Psoas muscle (tissue), 8 donors: Measurements from ENCODE around the gene KMT2D. TPM values are rescaled to one million over a fixed set of nuclear protein-coding genes. Genes with fewer than 3 reads are reported as not detected.

Source experiments
- ATAC-seq, 4 donors: fragments of 200-7000 bp; cut with Tn5 transposase; one replicate each; pipeline ENCODE4 v1.9.1; 2020; ENCODE audit warnings: moderate library complexity in 3 of 4, mild to moderate bottlenecking in 2 of 4
- DNase-seq, 2 donors: peaks; one replicate each; pipeline ENCODE4 v3.0.0-alpha.2; 2020
- H3K27ac ChIP-seq: fragments of 200-600 bp; one replicate; pipeline ENCODE4 v1.8.0; 2022
- H3K27me3 ChIP-seq, 3 donors: fragments of 200-600 bp in 1 of 3; one replicate each; pipeline versions ENCODE4 v1.6.1 to v1.8.0; 2013 to 2022; ENCODE audit warnings: low read length in 2 of 3, mild to moderate bottlenecking in 2 of 3, moderate library complexity in 1 of 3; ENCODE audit not compliant: insufficient read depth in 3 of 3
- H3K36me3 ChIP-seq, 2 donors: fragments of 200-600 bp in 1 of 2; one replicate each; pipeline versions ENCODE4 v1.6.1 to v1.8.0; 2013 to 2022; ENCODE audit warnings: low read depth in 1 of 2, mild to moderate bottlenecking in 1 of 2, moderate library complexity in 1 of 2; ENCODE audit not compliant: insufficient read depth in 1 of 2
- H3K4me1 ChIP-seq: fragments of 200-600 bp; one replicate; pipeline ENCODE4 v1.8.0; 2022
- H3K4me3 ChIP-seq: fragments of 200-600 bp; one replicate; pipeline ENCODE4 v1.8.0; 2022; ENCODE audit warnings: mild to moderate bottlenecking
- H3K9me3 ChIP-seq: fragments of 200-600 bp; one replicate; pipeline ENCODE4 v1.8.0; 2022
- WGBS, 3 donors: extraction: QIAGEN DNeasy Blood & Tissue Kit; methylation state at CpG; one replicate each; pipeline versions ENCODE4 v1.1.6 to v1.1.7; 2013; 5-methylcytosine and 5-hydroxymethylcytosine counted together
- intact Hi-C, 2 donors: fragments of 100-400 bp; cut with DNase I; formaldehyde crosslinking; loops; one replicate each; pipeline versions ENCODE4 v1.11.0 to v1.14.2; 2022
- long read RNA-seq, 2 donors: library from polyadenylated mRNA; unstranded; transcript quantifications; one replicate each; pipeline ENCODE4 v2.0.0, GENCODE V29; 2021
- polyA plus RNA-seq, 3 donors: library from polyadenylated mRNA; stranded (reverse); fragments of 200-250 nt; gene quantifications; one replicate each; pipeline ENCODE4 v1.2.3, GENCODE V29; 2013
- total RNA-seq, 4 donors: library from RNA; stranded (reverse); fragmentation: NEBNext Ultra II Directional in 2 of 4; extraction: Animal tissue kit (Norgen Biotek cat#: 25700) in 2 of 4; gene quantifications; one replicate each; pipeline versions ENCODE4 v1.2.1 to v1.2.4, GENCODE V29; 2021 to 2023
- TF ChIP-seq, protein P1 (sequence below): fragments of 200-600 bp; IDR thresholded peaks from one replicate; pipeline ENCODE4 v1.8.0; 2022; ENCODE audit warnings: antibody characterized with exemption
- donor health status: healthy with polysubstance abuse.
- donor health status: DM: no; HTN: no; CAD: no; lungs with moderate emphysema.
- donor health status: Bipolar disorder and iron deficiency.
- donor health status: healthy.
- donor health status: DM: yes; HTN: yes; CAD: no.
- donor health status: DM: no; HTN: no; CAD: no.
- donor health status: DM: no; HTN: no; CAD: no.
- donor health status: DM: yes; HTN: yes; CAD: no.

KMT2D gene, protein sequence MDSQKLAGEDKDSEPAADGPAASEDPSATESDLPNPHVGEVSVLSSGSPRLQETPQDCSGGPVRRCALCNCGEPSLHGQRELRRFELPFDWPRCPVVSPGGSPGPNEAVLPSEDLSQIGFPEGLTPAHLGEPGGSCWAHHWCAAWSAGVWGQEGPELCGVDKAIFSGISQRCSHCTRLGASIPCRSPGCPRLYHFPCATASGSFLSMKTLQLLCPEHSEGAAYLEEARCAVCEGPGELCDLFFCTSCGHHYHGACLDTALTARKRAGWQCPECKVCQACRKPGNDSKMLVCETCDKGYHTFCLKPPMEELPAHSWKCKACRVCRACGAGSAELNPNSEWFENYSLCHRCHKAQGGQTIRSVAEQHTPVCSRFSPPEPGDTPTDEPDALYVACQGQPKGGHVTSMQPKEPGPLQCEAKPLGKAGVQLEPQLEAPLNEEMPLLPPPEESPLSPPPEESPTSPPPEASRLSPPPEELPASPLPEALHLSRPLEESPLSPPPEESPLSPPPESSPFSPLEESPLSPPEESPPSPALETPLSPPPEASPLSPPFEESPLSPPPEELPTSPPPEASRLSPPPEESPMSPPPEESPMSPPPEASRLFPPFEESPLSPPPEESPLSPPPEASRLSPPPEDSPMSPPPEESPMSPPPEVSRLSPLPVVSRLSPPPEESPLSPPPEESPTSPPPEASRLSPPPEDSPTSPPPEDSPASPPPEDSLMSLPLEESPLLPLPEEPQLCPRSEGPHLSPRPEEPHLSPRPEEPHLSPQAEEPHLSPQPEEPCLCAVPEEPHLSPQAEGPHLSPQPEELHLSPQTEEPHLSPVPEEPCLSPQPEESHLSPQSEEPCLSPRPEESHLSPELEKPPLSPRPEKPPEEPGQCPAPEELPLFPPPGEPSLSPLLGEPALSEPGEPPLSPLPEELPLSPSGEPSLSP (N-terminal part only)
- total RNA-seq (10 to 100 TPM; 62.6 to 69.8 (median 65.1) TPM), polyA plus RNA-seq (10 to 100 TPM; 10.8 to 65.8 (median 13.9) TPM)
- long read RNA-seq, donor 1, partial matches to known transcripts, result 1 of 3 reads
- long read RNA-seq, donor 1, other reads (novel, unspliced or antisense), result 2 of 3 reads
- long read RNA-seq, donor 2, partial matches to known transcripts, result 14 of 30 reads
- long read RNA-seq, donor 2, other reads (novel, unspliced or antisense), result 16 of 30 reads

DNA sequence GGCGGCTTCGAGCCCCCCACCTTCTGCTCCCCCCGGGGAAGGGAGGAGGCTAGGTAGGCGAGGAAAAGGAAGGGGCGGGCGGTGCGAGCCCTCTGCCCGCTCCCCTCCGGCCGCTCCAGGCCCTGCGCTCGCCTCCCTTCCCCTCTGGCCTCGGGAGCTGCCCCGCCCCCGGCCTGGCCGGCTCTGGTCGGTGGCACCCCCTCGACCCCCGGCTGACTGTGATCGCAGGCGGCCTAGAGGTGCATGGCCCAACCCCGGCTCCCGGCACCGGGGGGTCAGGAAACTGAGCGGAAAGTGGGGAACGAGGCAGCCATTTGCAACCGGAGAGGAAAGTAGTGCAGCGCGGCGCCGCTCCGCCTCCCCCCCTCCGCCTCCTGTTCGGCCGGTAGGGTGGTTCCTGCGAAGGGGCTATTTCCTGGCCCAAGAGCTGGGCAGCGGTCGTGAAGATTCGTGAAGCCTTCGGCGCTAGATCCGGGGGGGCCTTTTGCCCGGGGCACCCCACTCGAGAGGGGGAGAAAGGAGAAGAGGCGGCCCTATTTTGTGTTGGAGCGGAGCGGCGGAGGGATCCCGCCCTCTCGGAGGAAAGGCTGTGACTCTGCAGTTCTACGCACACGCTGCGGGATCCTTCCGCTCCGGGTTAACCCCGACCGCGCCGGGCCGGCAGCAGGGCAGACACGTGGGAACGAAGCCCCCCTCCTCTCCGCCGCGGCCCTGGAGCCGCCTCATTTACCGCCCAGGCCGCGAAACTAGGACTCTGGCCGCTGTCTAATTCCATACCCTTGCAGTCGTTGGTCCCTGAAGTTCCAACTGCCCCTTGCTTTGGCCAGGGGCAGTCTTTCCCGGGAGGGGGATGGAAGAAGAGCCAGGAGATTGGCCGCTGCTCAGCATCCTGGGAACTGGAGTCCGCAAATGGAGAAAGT, at the start of gene KMT2D:
Gene KMT2D (minus strand): TSS at position 558 of the 920 bp plus-strand sequence. CDS start 5,470 bp downstream, outside the sequence.
- TF ChIP-seq, protein P1, sequence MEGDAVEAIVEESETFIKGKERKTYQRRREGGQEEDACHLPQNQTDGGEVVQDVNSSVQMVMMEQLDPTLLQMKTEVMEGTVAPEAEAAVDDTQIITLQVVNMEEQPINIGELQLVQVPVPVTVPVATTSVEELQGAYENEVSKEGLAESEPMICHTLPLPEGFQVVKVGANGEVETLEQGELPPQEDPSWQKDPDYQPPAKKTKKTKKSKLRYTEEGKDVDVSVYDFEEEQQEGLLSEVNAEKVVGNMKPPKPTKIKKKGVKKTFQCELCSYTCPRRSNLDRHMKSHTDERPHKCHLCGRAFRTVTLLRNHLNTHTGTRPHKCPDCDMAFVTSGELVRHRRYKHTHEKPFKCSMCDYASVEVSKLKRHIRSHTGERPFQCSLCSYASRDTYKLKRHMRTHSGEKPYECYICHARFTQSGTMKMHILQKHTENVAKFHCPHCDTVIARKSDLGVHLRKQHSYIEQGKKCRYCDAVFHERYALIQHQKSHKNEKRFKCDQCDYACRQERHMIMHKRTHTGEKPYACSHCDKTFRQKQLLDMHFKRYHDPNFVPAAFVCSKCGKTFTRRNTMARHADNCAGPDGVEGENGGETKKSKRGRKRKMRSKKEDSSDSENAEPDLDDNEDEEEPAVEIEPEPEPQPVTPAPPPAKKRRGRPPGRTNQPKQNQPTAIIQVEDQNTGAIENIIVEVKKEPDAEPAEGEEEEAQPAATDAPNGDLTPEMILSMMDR, result peak; percentile 25
- WGBS, 3 donors, result 0 to 1% (median 1%) methylated on average over 52 to 74 of the region's 74 CpGs
- ATAC-seq, result peak; percentile 88 to 91 (median 90)

DNA sequence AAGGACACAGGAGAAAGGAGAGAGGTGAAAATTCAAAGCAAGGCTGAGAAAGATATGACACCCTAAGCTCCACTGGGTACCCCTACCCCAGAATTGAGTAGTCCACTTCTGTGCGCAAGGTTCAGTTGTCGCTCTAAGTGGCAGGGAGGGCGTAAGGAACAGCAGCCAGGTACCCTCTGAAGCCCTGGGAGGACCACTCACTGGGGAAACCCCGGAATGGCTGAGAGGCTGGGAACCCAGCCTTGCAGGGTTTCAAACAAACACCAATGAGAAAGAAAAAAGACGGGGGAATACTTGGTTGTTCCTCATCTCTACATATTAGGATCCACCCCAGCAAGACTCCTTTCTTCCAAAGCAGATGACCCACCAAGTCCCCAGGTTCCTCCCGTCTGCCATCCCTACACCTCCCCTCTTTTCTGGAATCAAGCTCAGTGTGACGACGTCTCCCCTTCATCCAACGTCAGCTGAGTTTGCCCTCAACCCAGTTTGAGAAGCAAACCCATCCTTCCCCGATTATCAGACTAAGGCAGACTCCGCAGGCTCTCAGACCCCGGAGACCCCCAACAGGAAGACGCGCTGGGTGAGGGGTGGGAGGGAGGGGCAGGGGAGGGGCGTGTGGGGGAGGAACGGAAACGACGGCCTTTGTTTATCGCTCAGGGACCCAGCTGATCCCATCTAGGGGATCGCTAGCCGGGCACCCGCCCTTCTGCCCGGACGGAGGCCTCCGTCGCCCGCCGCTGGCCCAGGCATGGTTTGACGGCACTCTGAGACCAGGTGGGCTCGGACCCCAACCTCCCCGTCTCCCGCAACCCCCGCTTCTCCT, 49.3 kb upstream of the KMT2D start:
- intact Hi-C loops, result loop anchor here (2.0 to 5.0 kb wide), 2 partner anchors 21 to 33 kb away; partner anchors contain the start of gene TUBA1B (in 1 of the 2)
- Histone ChIP-seq H3K4me1 (peaks cover 39% of the 10 kb centered on the region), H3K36me3 (peaks cover 0 to 17% of the 10 kb centered on the region in 2 donors), H3K9me3 (no peaks in the 10 kb centered on the region), H3K4me3 (peak overlapping the region; percentile 77), H3K27me3 (no peaks in the 10 kb centered on the region), H3K27ac (peak overlapping the region; percentile 91)
- DNase-seq (peak in 1 of 2 donors; percentile 62), ATAC-seq (peak; percentile 11 to 47 (median 23))
- 3 to 4% (median 3%) methylated on average over 25 to 33 of the region's 33 CpGs for WGBS, 3 donors
- TF ChIP-seq, protein P1, result no peak

More for the DNA sequence above, at the start of gene KMT2D:
- DNase-seq, result peak; percentile 94 to 97
- Histone ChIP-seq H3K36me3 (no peaks in the 10 kb centered on the region), H3K27me3 (no peaks in the 10 kb centered on the region), H3K4me1 (peaks cover 30% of the 10 kb centered on the region), H3K9me3 (no peaks in the 10 kb centered on the region), H3K27ac (peak within 1 kb of the TSS; percentile 95), H3K4me3 (peak within 1 kb of the TSS; percentile 99)
- intact Hi-C loops, result loop anchor here (5.0 to 10.0 kb wide), 3 partner anchors 37 to 174 kb away; no protein-coding TSS in a partner anchor

DNA sequence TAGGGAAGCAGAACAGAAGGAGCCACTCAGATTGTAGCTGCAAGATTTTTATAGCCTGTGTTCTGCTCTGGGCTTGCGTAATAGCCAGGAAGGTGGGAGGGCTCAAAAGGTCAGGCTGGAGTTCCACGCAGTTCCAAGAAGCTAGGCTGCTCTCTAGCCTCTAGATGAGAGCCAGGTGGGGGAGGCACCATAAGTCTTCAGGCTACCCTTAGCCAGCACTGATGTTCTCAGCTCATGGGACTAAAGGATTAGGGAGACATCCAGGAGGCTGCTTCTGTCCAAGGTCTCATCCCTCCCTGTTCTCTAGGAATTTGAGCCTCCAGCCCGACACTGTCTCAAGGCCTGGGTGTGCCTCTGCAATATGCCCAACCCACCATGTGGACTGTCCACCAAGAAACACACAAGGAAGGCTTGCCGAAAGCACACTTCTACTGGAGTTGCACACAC, 48.4 kb upstream of the KMT2D start:
- intact Hi-C loops, result no loop called here
- Histone ChIP-seq H3K27me3 (no peaks in the 10 kb centered on the region), H3K4me3 (peak overlapping the region; percentile 77), H3K4me1 (peaks cover 39% of the 10 kb centered on the region), H3K36me3 (peaks cover 3 to 26% of the 10 kb centered on the region in 2 donors), H3K9me3 (no peaks in the 10 kb centered on the region), H3K27ac (peak overlapping the region; percentile 91)
- peak; percentile 64 to 71 for DNase-seq
- 5 to 12% (median 6%) methylated on average over 4 of the region's 4 CpGs for WGBS, 3 donors
- peak; percentile 33 to 64 (median 53) for ATAC-seq
- TF ChIP-seq, protein P1, result no peak
